Measurements from ENCODE around the gene ROMO1. TPM values are rescaled to one million over a fixed set of nuclear protein-coding genes. Genes with fewer than 3 reads are reported as not detected.
"Not testable (repeated sequence)": the region's sequence is repeated elsewhere in the genome, so short reads cannot be mapped to it uniquely, and the experiment has no call there.

ROMO1 gene
- total and polyA plus RNA-seq, 10 of the 15 experiments (the other 5 are each of a cell fraction or from before 2014, with no cell fraction given) = 23.2 to 631 (median 352) TPM

- FAIRE-seq = no peak
- POLR2A ChIA-PET = no interaction called here
- CTCF ChIA-PET = no interaction called here
- no peak for DNase-seq (ENCODE audit: low read depth, low spot score)
- Histone ChIP-seq H2AFZ (ENCODE audit: control insufficient read depth, low read depth, low read length) (no peak overlapping the region), H3K36me3 (ENCODE audit: control insufficient read depth in 2 of 2, insufficient read depth in 2 of 2, low read length in 1 of 2) (peaks cover 0 to 2% of the 10 kb centered on the region in 2 experiments; a peak in 3 of 4 replicates), H3K9me3 (replicated peaks; ENCODE audit: control insufficient read depth, insufficient read depth, low read length) (no peaks in the 10 kb centered on the region), H3K9ac (ENCODE audit: control insufficient read depth, insufficient read depth, low read length) (no peak overlapping the region), H3K27ac (ENCODE audit: control insufficient read depth, insufficient read depth) (no peak overlapping the region), H3K4me3 (no peak overlapping the region), H3K79me2 (ENCODE audit: control insufficient read depth, insufficient read depth, low read length) (no peaks in the 10 kb centered on the region), H3K27me3 (replicated peaks in 1 of 2; ENCODE audit: control insufficient read depth in 2 of 2, insufficient read depth in 2 of 2, low read length in 1 of 2) (no peaks in the 10 kb centered on the region), H3K4me1 (ENCODE audit: control insufficient read depth, insufficient read depth, low read length) (no peaks in the 10 kb centered on the region), H3K4me2 (ENCODE audit: control insufficient read depth, insufficient read depth) (no peak overlapping the region), H4K20me1 (ENCODE audit: control insufficient read depth, insufficient read depth) (no peaks in the 10 kb centered on the region)
- no peak for TF ChIP-seq E4F1 (IDR thresholded peaks at IDR 0.05; ENCODE audit: borderline replicate concordance, partially characterized antibody)
- no peak for TF ChIP-seq JUND (IDR thresholded peaks at IDR 0.05; ENCODE audit: low read depth, low read length)
- no peak for TF ChIP-seq YBX1 (IDR thresholded peaks at IDR 0.05)
- no peak for TF ChIP-seq ETV6 (conservative IDR thresholded peaks at IDR 0.05 in 1 of 2, IDR thresholded peaks at IDR 0.05 in 1 of 2; ENCODE audit: borderline replicate concordance in 1 of 2, low read depth in 1 of 2)
- TF ChIP-seq ATF2 (IDR thresholded peaks at IDR 0.05; ENCODE audit: low read length) = no peak
- no peak for TF ChIP-seq PAX5 (IDR thresholded peaks at IDR 0.05; ENCODE audit: borderline replicate concordance, low read depth, low read length)
- TF ChIP-seq IRF3 (IDR thresholded peaks at IDR 0.05) = no peak
- no peak for TF ChIP-seq RCOR1 (conservative IDR thresholded peaks at IDR 0.05; ENCODE audit: low read depth, low read length)
- TF ChIP-seq EED (IDR thresholded peaks at IDR 0.05; ENCODE audit: low read depth) = no peak
- TF ChIP-seq ZZZ3 (IDR thresholded peaks at IDR 0.05; ENCODE audit: control insufficient read depth, insufficient read length, low read depth) = no peak
- no peak for TF ChIP-seq SREBF1 (IDR thresholded peaks at IDR 0.05; ENCODE audit: low read length)
- TF ChIP-seq HDAC2 (IDR thresholded peaks at IDR 0.05) = no peak
- ATAC-seq = no peak
- BruUV-seq (replicated peaks) = no TSS peak
- WGBS (ENCODE audit: insufficient coverage, insufficient replicate concordance, low lambda C conversion rate, missing lambda C conversion rate) = 91% methylated on average over 1 of the region's 1 CpG
- in situ Hi-C loops (cut with MboI) (no loop called here), intact Hi-C loops (cut with micrococcal nuclease; ENCODE audit: unreplicated experiment) (no loop called here)
- RAD21 ChIA-PET (ENCODE audit: unreplicated experiment) = no interaction called here
- SMC1A ChIA-PET (ENCODE audit: uncharacterized antibody, unreplicated experiment) = no interaction called here
Observed at GRCh38 chr20:35681960-35682359, 17.2 kb upstream of the ROMO1 start.

- H3K27ac ChIP-seq (ENCODE audit: control insufficient read depth, insufficient read depth); SMC1A ChIA-PET (ENCODE audit: uncharacterized antibody, unreplicated experiment); in situ Hi-C loops (cut with MboI); BruUV-seq (replicated peaks); CTCF ChIA-PET; H3K4me3 ChIP-seq; H3K27me3 ChIP-seq (replicated peaks in 1 of 2; ENCODE audit: control insufficient read depth in 2 of 2, insufficient read depth in 2 of 2, low read length in 1 of 2); RAD21 ChIA-PET (ENCODE audit: unreplicated experiment); intact Hi-C loops (cut with micrococcal nuclease; ENCODE audit: unreplicated experiment); H3K36me3 ChIP-seq (ENCODE audit: control insufficient read depth in 2 of 2, insufficient read depth in 2 of 2, low read length in 1 of 2); ATAC-seq; H3K4me2 ChIP-seq (ENCODE audit: control insufficient read depth, insufficient read depth); H3K4me1 ChIP-seq (ENCODE audit: control insufficient read depth, insufficient read depth, low read length); H3K79me2 ChIP-seq (ENCODE audit: control insufficient read depth, insufficient read depth, low read length); DNase-seq (ENCODE audit: low read depth, low spot score); H2AFZ ChIP-seq (ENCODE audit: control insufficient read depth, low read depth, low read length); H3K9me3 ChIP-seq (replicated peaks; ENCODE audit: control insufficient read depth, insufficient read depth, low read length); H3K9ac ChIP-seq (ENCODE audit: control insufficient read depth, insufficient read depth, low read length); H4K20me1 ChIP-seq (ENCODE audit: control insufficient read depth, insufficient read depth); FAIRE-seq: not testable (repeated sequence)
- POLR2A ChIA-PET = interaction anchor here (0.7 kb wide), 1 partner anchor 131 kb away, joined by 3 read pairs; no protein-coding TSS in a partner anchor
- 94% methylated on average over 9 of the region's 9 CpGs for WGBS (ENCODE audit: insufficient coverage, insufficient replicate concordance, low lambda C conversion rate, missing lambda C conversion rate)
Observed at GRCh38 chr20:35685368-35685767, 13.8 kb upstream of the ROMO1 start.

All from GM12878 (cell line).